Duodenal mucosa (tissue), 2 donors: Measurements from ENCODE around the gene SLC17A7.

ENCODE experiments used
- H3K27ac ChIP-seq: one replicate; pipeline ENCODE4 v1.7.0; 2013; ENCODE audit warnings: low read depth, low read length
- H3K27me3 ChIP-seq, 2 donors: one replicate each; pipeline ENCODE4 v1.7.0; 2013; ENCODE audit warnings: low read length in 2 of 2, control low read depth in 1 of 2; ENCODE audit not compliant: insufficient read depth in 2 of 2, control insufficient read depth in 1 of 2
- H3K36me3 ChIP-seq, 2 donors: one replicate each; pipeline ENCODE4 v1.7.0; 2013; ENCODE audit warnings: low read length in 2 of 2, control low read depth in 1 of 2; ENCODE audit not compliant: insufficient read depth in 2 of 2, control insufficient read depth in 1 of 2
- H3K4me1 ChIP-seq, 2 donors: one replicate each; pipeline ENCODE4 v1.7.0; 2013; ENCODE audit warnings: low read length in 2 of 2, control low read depth in 1 of 2; ENCODE audit not compliant: insufficient read depth in 2 of 2, control insufficient read depth in 1 of 2
- H3K4me3 ChIP-seq, 2 donors: one replicate each; pipeline ENCODE4 v1.7.0; 2013; ENCODE audit warnings: low read length in 2 of 2, low read depth in 1 of 2
- H3K9ac ChIP-seq, 2 donors: one replicate each; pipeline ENCODE4 v1.7.0; 2013; ENCODE audit warnings: low read length in 2 of 2, low read depth in 1 of 2
- H3K9me3 ChIP-seq, 2 donors: one replicate each; pipeline ENCODE4 v1.7.0; 2013; ENCODE audit warnings: low read length in 2 of 2, control low read depth in 1 of 2; ENCODE audit not compliant: control insufficient read depth in 1 of 2

The SLC17A7 gene

GRCh38 chr19:49456326-49456725 is 15.0 kb upstream of the SLC17A7 start:
- H3K9ac ChIP-seq = no peak overlapping the region

DNA sequence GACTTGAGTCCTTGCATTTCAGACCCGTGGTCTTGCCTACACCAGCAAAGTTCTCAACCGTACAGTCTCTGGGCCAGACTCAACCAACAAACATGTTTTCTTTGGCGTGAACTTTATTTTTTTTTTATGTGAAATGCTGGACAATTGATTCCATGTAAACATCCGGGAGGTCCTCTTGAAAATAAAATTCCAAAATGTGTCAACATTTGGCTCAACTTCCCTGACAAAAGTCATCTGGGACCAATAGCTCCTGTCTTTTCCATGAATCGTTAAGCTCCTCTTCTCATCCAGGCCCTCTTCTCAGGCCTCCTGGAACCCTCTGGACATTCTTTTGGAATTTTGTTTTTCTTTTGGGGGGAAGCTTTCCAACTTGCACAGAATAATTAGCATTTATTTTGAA is 14.4 kb upstream of the SLC17A7 start:
- Histone ChIP-seq H3K4me1 (peaks cover 8 to 14% of the 10 kb centered on the region in 2 donors), H3K27ac (no peak overlapping the region), H3K36me3 (peaks cover 3 to 8% of the 10 kb centered on the region in 2 donors), H3K9ac (no peak overlapping the region), H3K4me3 (no peak overlapping the region), H3K27me3 (no peaks in the 10 kb centered on the region), H3K9me3 (no peaks in the 10 kb centered on the region)

More at GRCh38 chr19:49456326-49456725, 15.0 kb upstream of the SLC17A7 start:
- Histone ChIP-seq H3K27ac (no peak overlapping the region), H3K27me3 (no peaks in the 10 kb centered on the region), H3K4me1 (peaks cover 7 to 12% of the 10 kb centered on the region in 2 donors), H3K4me3 (no peak overlapping the region), H3K36me3 (peaks cover 3 to 9% of the 10 kb centered on the region in 2 donors), H3K9me3 (no peaks in the 10 kb centered on the region)

- H3K4me3 ChIP-seq = peak overlapping the region; percentile 80 to 88
- H3K27me3 ChIP-seq = no peaks in the 10 kb centered on the region
- H3K4me1 ChIP-seq = peaks cover 13 to 21% of the 10 kb centered on the region in 2 donors
- H3K27ac ChIP-seq = peak overlapping the region; percentile 93
- H3K9ac ChIP-seq = peak overlapping the region; percentile 74 to 91
- peaks cover 0 to 10% of the 10 kb centered on the region in 2 donors for H3K36me3 ChIP-seq
- no peaks in the 10 kb centered on the region for H3K9me3 ChIP-seq
Observed at GRCh38 chr19:49453757-49454240, 12.5 kb upstream of the SLC17A7 start.

DNA sequence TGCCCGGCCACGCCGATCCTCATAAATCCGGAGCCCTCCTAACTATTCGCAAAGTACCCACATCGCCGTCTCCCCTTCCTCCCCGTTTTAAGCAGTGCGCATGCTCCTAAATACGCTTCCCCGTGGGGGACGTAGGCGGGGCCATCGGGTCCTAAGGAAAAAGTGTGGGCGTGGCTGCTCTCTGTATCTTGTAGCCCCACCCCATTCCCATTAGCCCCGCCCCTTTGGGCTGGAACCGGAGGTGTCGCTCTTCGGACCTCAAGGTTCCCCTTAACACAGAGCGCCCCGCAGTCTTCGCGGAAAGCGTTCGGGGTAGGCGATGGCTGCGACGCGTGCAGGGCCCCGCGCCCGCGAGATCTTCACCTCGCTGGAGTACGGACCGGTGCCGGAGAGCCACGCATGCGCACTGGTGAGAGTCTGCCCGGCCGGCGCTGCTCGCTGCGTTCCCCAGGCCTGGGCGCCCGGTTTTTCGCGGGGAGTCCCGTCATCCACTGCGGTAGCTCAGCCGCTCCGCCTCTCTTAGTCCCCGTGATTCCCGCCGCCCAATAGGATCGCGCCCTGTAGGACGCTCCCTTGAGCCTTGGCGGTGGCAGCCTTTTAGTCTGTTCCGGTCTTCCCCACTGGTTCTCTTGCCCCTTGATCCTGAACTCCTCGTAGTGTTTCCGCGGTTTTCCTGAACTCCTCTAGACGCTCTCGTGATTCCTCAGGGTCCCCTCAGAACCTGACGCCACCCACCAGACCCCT is 11.9 kb upstream of the SLC17A7 start, which contains the start of gene ALDH16A1:
ALDH16A1 (plus strand) TSS at position 213 of the 744 bp plus-strand sequence; CDS start at position 320, 107 bp downstream.
- peaks cover 13 to 16% of the 10 kb centered on the region in 2 donors for H3K4me1 ChIP-seq

GRCh38 chr19:49451430-49452181 is 10.3 kb upstream of the SLC17A7 start, which contains the start of gene PIH1D1:
Gene PIH1D1, minus strand, starts transcription at chr19:49451814. Its CDS starts 240 bp downstream, at chr19:49451574.
- Histone ChIP-seq H3K27ac (peak within 1 kb of the TSS; percentile 93), H3K4me1 (peaks cover 13 to 15% of the 10 kb centered on the region in 2 donors), H3K9ac (peak within 1 kb of the TSS; percentile 81 to 93), H3K9me3 (no peaks in the 10 kb centered on the region), H3K4me3 (peak within 1 kb of the TSS; percentile 96 to 99), H3K27me3 (no peaks in the 10 kb centered on the region), H3K36me3 (peaks cover 0 to 18% of the 10 kb centered on the region in 2 donors)

More for the DNA sequence above, 11.9 kb upstream of the SLC17A7 start, which contains the start of gene ALDH16A1:
- Histone ChIP-seq H3K27ac (peak within 1 kb of the TSS; percentile 93), H3K9ac (peak within 1 kb of the TSS; percentile 74 to 91), H3K27me3 (no peaks in the 10 kb centered on the region), H3K9me3 (no peaks in the 10 kb centered on the region), H3K4me3 (peak within 1 kb of the TSS; percentile 80 to 88), H3K36me3 (peaks cover 0 to 16% of the 10 kb centered on the region in 2 donors)

GRCh38 chr19:49450405-49450804 is 9.1 kb upstream of the SLC17A7 start:
- Histone ChIP-seq H3K27me3 (no peaks in the 10 kb centered on the region), H3K36me3 (peaks cover 0 to 18% of the 10 kb centered on the region in 2 donors), H3K27ac (no peak overlapping the region), H3K9ac (peak overlapping the region; percentile 32 to 93), H3K4me3 (peak overlapping the region; percentile 42 to 96), H3K9me3 (no peaks in the 10 kb centered on the region), H3K4me1 (peaks cover 13 to 15% of the 10 kb centered on the region in 2 donors)

GRCh38 chr19:49448432-49448786 is 7.1 kb upstream of the SLC17A7 start:
- no peak overlapping the region for H3K27ac ChIP-seq
- H3K9me3 ChIP-seq = no peaks in the 10 kb centered on the region
- peaks cover 0 to 18% of the 10 kb centered on the region in 2 donors for H3K36me3 ChIP-seq
- H3K4me1 ChIP-seq = peaks cover 5 to 9% of the 10 kb centered on the region in 2 donors
- H3K9ac ChIP-seq = no peak overlapping the region
- H3K27me3 ChIP-seq = no peaks in the 10 kb centered on the region
- no peak overlapping the region for H3K4me3 ChIP-seq

DNA sequence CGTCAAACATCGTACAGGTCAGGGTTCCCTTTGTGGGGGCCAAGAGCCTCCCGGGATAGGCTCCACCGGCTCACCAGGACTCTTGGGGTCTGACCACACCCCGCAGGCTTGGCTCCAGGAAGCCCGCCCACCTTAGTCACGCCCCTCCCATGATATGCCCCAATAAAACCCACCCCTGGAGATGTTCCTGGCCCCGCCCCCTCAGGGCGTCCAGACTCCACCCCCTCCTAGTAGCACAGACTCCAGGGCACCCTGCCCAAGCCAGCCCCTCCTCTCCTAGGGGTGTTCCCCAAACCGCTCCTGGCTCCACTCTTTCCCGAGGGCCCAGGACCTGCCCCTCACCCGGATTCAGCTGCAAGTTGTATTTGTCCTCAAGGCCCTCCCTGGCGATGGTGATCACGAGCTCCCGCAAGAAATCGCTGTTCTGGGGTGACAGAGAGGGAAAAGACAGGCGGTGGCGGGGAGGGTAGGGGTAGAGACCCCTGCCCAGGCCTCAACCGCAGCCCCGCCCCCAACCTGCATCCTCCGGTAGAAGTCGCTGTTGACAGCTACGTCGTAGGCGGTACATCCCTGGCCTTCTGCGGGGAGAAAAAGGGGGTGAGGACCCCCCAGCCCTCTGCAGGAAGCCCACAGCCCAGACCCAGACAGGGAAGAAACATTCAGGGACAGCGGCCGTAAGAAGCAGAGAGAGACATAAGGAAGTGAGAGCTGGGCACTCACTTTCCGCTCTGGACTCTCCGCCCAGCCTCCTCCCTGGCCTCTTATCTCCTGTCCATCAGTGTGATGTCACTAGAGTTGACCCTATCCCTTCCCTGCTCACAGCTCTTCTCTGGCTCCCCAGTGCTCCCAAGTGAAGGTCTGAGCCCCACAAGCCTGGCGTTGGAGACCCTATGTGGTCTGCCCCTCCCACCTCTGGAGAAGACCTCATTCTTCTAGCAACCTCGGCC is 6.4 kb upstream of the SLC17A7 start:
- Histone ChIP-seq H3K4me3 (no peak overlapping the region), H3K9me3 (no peaks in the 10 kb centered on the region), H3K9ac (no peak overlapping the region), H3K4me1 (peaks cover 5 to 9% of the 10 kb centered on the region in 2 donors), H3K27ac (no peak overlapping the region), H3K36me3 (peaks cover 0 to 18% of the 10 kb centered on the region in 2 donors), H3K27me3 (no peaks in the 10 kb centered on the region)

GRCh38 chr19:49445997-49446396 is 4.7 kb upstream of the SLC17A7 start:
- Histone ChIP-seq H3K27ac (no peak overlapping the region), H3K9me3 (no peaks in the 10 kb centered on the region), H3K4me1 (peaks cover 9 to 11% of the 10 kb centered on the region in 2 donors), H3K9ac (no peak overlapping the region), H3K4me3 (no peak overlapping the region), H3K27me3 (peaks cover 1 to 11% of the 10 kb centered on the region in 2 donors), H3K36me3 (peaks cover 0 to 18% of the 10 kb centered on the region in 2 donors)
